Spleen (tissue), 11 donors: ENCODE data around the gene PPT2. TPM values are rescaled to one million over a fixed set of nuclear protein-coding genes. Genes with fewer than 3 reads are reported as not detected.
"Not testable (repeated sequence)": the region's sequence is repeated elsewhere in the genome, so short reads cannot be mapped to it uniquely, and the experiment has no call there.

ENCODE experiments used
- DNase-seq: peaks from one replicate; pipeline ENCODE4 v3.0.0-alpha.2; 2020
- H3K27ac ChIP-seq, 8 donors: fragments of 200-600 bp; sonication (generic) in 7 of 8; 1 replicate in 4 of 8; 2 replicates in 4 of 8; pipeline versions ENCODE4 v1.5.0 to v1.8.0; 2016 to 2021; ENCODE audit warnings: inconsistent platforms in 4 of 8, mild to moderate bottlenecking in 4 of 8, moderate library complexity in 1 of 8
- H3K27me3 ChIP-seq, 7 donors: fragments of 200-600 bp; sonication (generic) in 6 of 7; replicated peaks in 1 of 7; 1 replicate in 4 of 7; 2 replicates in 3 of 7; pipeline versions ENCODE4 v1.5.0 to v1.8.0; 2016 to 2021; ENCODE audit warnings: inconsistent platforms in 3 of 7, mild to moderate bottlenecking in 1 of 7
- H3K36me3 ChIP-seq, 6 donors: fragments of 200-600 bp; sonication (generic) in 5 of 6; 1 replicate in 4 of 6; 2 replicates in 2 of 6; pipeline versions ENCODE4 v1.5.0 to v1.8.0; 2016 to 2021; ENCODE audit warnings: inconsistent platforms in 2 of 6
- H3K4me1 ChIP-seq, 6 donors: fragments of 200-600 bp; sonication (generic) in 5 of 6; 1 replicate in 3 of 6; 2 replicates in 3 of 6; pipeline versions ENCODE4 v1.5.0 to v1.8.0; 2016 to 2021; ENCODE audit warnings: inconsistent platforms in 3 of 6
- H3K4me3 ChIP-seq, 8 donors: fragments of 200-600 bp; sonication (generic) in 7 of 8; 1 replicate in 4 of 8; 2 replicates in 4 of 8; pipeline versions ENCODE4 v1.5.0 to v1.8.0; 2016 to 2021; ENCODE audit warnings: inconsistent platforms in 4 of 8, mild to moderate bottlenecking in 4 of 8, moderate library complexity in 2 of 8
- H3K9me3 ChIP-seq, 8 donors: fragments of 200-600 bp; sonication (generic) in 7 of 8; 1 replicate in 4 of 8; 2 replicates in 4 of 8; pipeline versions ENCODE4 v1.5.0 to v1.8.0; 2016 to 2021; ENCODE audit warnings: inconsistent platforms in 4 of 8
- POLR2A ChIP-seq, 3 donors: fragments of 450-650 bp; IDR thresholded peaks; one replicate each; pipeline ENCODE4 v1.5.1; 2017; ENCODE audit warnings: antibody characterized with exemption in 3 of 3, mild to moderate bottlenecking in 1 of 3
- POLR2AphosphoS5 ChIP-seq, 3 donors: sonication (generic); formaldehyde crosslinking; IDR thresholded peaks; one replicate each; pipeline ENCODE4 v1.5.1; 2017; ENCODE audit warnings: antibody characterized with exemption in 3 of 3
- WGBS, 5 donors: extraction: QIAGEN DNeasy Blood & Tissue Kit in 3 of 5; methylation state at CpG; one replicate each; pipeline versions ENCODE4 v1.1.5 to v1.1.7; 2013 to 2018; 5-methylcytosine and 5-hydroxymethylcytosine counted together
- intact Hi-C: fragments of 100-400 bp; cut with DNase I; formaldehyde crosslinking; loops from one replicate; pipeline ENCODE4 v1.15.0; 2023; ENCODE audit warnings: low total_unique reads
- polyA plus RNA-seq, 3 donors: library from polyadenylated mRNA; stranded (reverse); fragments of 200-250 nt; gene quantifications; one replicate each; pipeline ENCODE4 v1.2.1, GENCODE V29; 2013
- total RNA-seq, 7 donors: library from RNA; depleted of rRNA in 3 of 7; stranded (reverse); fragments of >200 nt in 3 of 7; fragmentation: NEBNext Ultra II Directional in 4 of 7; extraction: Animal tissue kit (Norgen Biotek cat#: 25700) in 4 of 7; gene quantifications; one replicate each; pipeline versions ENCODE4 v1.1.0 to v1.2.1, GENCODE V29; 2016 to 2021
- TF ChIP-seq, protein P1 (sequence below), 11 experiments: fragments of 200-600 bp in 7 of 11; fragments of 450-650 bp in 4 of 11; sonication (generic) in 4 of 11; IDR thresholded peaks in 8 of 11; conservative IDR thresholded peaks in 3 of 11; 1 replicate in 7 of 11; 2 replicates in 4 of 11; pipeline versions ENCODE4 v1.4.0 to v1.8.0; 2016 to 2021; ENCODE audit warnings: antibody characterized with exemption in 11 of 11, inconsistent platforms in 4 of 11, mild to moderate bottlenecking in 1 of 11
- donor health status: healthy with polysubstance abuse.
- donor health status: DM: no; HTN: no; CAD: no; lungs with moderate emphysema.
- donor health status: DM: no; HTN: no; CAD: no.
- donor health status: Bipolar disorder and iron deficiency.
- donor health status: healthy.
- donor health status: DM: no; HTN: no; CAD: no.
- donor health status: DM: yes; HTN: yes; CAD: no.

The PPT2 gene
- total and polyA plus RNA-seq, 10 donors, result 2.3 to 26.7 (median 16.8) TPM

DNA sequence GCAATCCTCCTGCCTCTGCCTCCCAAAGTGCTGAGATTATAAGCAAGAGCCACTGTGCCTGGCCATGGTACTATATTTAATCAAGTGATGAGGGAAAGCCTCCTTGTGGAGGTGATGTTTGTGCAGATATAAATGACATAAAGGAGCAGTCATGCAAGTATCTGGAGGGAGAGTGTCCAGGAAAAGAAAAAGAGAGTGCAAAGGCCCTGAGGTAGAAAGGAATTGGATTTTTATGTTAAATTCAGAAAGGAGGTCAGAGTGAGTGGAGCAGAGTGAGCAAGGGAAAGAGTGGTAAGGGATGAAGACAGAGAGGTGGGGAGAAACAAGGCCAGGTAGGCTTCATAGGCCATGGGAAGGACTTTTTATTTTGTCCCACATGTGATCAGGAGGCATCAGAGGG, 16.5 kb upstream of the PPT2 start:
- intact Hi-C loops, result no loop called here
- no peak overlapping the region for H3K4me3 ChIP-seq
- DNase-seq, result no peak
- no peak overlapping the region for H3K27ac ChIP-seq
- TF ChIP-seq, protein P1, sequence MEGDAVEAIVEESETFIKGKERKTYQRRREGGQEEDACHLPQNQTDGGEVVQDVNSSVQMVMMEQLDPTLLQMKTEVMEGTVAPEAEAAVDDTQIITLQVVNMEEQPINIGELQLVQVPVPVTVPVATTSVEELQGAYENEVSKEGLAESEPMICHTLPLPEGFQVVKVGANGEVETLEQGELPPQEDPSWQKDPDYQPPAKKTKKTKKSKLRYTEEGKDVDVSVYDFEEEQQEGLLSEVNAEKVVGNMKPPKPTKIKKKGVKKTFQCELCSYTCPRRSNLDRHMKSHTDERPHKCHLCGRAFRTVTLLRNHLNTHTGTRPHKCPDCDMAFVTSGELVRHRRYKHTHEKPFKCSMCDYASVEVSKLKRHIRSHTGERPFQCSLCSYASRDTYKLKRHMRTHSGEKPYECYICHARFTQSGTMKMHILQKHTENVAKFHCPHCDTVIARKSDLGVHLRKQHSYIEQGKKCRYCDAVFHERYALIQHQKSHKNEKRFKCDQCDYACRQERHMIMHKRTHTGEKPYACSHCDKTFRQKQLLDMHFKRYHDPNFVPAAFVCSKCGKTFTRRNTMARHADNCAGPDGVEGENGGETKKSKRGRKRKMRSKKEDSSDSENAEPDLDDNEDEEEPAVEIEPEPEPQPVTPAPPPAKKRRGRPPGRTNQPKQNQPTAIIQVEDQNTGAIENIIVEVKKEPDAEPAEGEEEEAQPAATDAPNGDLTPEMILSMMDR (IDR thresholded peaks at IDR 0.05 in 8 of 11, conservative IDR thresholded peaks at IDR 0.05 in 3 of 11), result no peak
- TF ChIP-seq POLR2A (IDR thresholded peaks at IDR 0.05) (no peak), POLR2AphosphoS5 (IDR thresholded peaks at IDR 0.05) (no peak)
- no peaks in the 10 kb centered on the region for H3K9me3 ChIP-seq
- no peaks in the 10 kb centered on the region for H3K36me3 ChIP-seq
- no peaks in the 10 kb centered on the region for H3K4me1 ChIP-seq
- no peaks in the 10 kb centered on the region for H3K27me3 ChIP-seq

DNA sequence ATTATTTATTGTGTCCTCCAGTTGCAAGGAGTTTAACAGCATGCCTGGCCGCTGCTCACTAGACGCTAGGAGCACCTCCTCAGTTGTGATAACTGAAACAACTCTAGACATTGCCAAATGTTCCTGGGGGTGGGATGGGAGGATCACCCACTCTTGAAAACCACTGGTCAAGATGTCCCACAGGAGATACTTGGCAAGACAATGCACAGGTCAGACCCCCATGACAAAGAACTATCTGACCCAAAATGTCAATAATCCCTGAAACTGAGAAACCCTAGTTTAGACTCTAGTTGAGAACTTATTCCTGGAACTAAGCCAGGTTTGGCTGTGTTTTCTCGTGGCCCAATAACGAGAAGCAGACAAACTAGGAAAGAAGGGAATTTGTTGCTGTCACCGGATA, 14.4 kb upstream of the PPT2 start:
- Histone ChIP-seq H3K4me3 (no peak overlapping the region), H3K36me3 (no peaks in the 10 kb centered on the region), H3K27ac (no peak overlapping the region), H3K9me3 (no peaks in the 10 kb centered on the region), H3K27me3 (no peaks in the 10 kb centered on the region), H3K4me1 (no peaks in the 10 kb centered on the region)
- no peak for DNase-seq
- TF ChIP-seq, protein P1 (IDR thresholded peaks at IDR 0.05 in 8 of 11, conservative IDR thresholded peaks at IDR 0.05 in 3 of 11), result no peak
- TF ChIP-seq POLR2AphosphoS5 (IDR thresholded peaks at IDR 0.05) (no peak), POLR2A (IDR thresholded peaks at IDR 0.05) (no peak)
- WGBS, 5 donors, result 69 to 89% (median 79%) methylated on average over 5 of the region's 5 CpGs
- intact Hi-C loops, result no loop called here

DNA sequence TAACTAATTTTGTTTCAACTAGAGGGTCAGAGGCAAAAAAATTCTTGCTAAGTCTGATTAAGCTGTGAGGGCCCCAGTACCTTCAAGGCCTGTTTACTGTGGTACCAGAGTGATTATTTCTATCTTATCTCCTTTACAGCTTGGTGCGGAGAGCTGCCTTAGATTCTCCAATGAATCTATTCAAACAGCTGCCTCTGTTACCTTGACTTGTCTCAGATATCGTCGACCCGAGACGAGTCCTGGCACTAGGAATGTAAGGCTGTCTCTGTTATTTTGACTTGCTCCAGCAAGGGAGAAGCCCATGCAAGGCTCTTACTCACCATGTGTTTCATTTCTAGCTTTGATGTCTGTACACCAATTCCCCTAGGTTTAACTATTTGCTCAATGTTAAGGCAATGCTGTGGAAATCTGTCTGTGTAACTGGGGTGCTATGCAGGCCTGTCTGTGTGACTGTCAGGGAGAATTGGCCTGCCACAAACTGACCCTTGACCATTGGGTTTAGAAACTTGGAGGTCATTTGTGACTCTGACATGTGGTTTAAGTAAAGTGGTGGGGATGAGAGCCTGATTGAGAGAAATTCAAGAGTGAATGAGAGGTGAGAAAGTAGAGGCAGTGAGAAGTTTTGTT, 13.4 kb upstream of the PPT2 start:
- intact Hi-C loops, result no loop called here
- DNase-seq, result no peak

DNA sequence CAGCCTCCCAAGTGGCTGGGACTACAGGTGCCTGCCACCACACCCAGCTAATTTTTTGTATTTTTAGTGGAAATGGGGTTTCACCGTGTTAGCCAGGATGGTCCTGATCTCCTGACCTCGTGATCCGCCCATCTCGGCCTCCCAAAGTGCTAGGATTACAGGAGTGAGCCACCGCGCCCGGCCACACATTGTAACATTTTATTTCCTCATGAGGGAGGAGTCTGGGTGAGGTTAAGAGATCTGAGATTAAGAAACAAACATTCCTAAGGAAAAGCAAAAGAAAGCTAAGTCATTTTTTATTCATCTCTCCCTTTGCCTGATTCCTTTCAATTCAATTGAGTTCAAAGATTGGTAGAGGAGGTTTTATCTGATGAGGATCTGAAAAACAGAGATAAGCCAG, 9.7 kb upstream of the PPT2 start:
- H3K27me3 ChIP-seq, result peaks cover 0 to 28% (median 16%) of the 10 kb centered on the region in 7 donors
- H3K36me3 ChIP-seq, H3K4me3 ChIP-seq, H3K9me3 ChIP-seq, DNase-seq, intact Hi-C loops, H3K27ac ChIP-seq: not testable (repeated sequence)
- WGBS, 5 donors, result 79 to 92% (median 87%) methylated on average over 7 of the region's 7 CpGs
- H3K4me1 ChIP-seq, result peaks cover 0 to 14% (median 7%) of the 10 kb centered on the region in 6 donors

More for the DNA sequence above, 13.4 kb upstream of the PPT2 start:
- Histone ChIP-seq H3K36me3 (no peaks in the 10 kb centered on the region), H3K9me3 (no peaks in the 10 kb centered on the region), H3K4me3 (no peak overlapping the region), H3K27ac (no peak overlapping the region), H3K4me1 (no peaks in the 10 kb centered on the region), H3K27me3 (no peaks in the 10 kb centered on the region)
- TF ChIP-seq, protein P1 (IDR thresholded peaks at IDR 0.05 in 8 of 11, conservative IDR thresholded peaks at IDR 0.05 in 3 of 11), result no peak
- TF ChIP-seq POLR2AphosphoS5 (IDR thresholded peaks at IDR 0.05) (no peak), POLR2A (IDR thresholded peaks at IDR 0.05) (no peak)
- 55 to 88% (median 75%) methylated on average over 5 of the region's 5 CpGs for WGBS, 5 donors

DNA sequence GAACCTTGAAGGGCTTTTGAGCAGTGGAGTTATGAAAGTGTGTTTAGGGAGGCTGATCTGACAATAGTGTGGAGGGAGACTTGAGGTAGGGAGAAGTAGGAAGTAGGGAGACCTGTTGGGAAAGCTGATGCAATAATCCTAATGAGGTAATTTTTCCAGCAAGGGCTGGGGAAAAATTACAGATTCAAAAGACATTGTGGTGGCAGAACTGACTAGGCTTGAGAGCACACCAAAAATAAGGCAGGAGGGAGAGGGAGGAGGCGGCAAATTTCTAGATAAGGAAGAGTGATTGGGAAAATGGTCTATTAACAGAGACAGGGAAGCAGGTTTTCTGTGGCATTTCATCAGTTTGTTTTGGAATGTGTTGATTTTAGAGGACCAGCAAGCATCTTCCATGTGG, 7.7 kb upstream of the PPT2 start:
- Histone ChIP-seq H3K27me3 (peaks cover 0 to 49% (median 36%) of the 10 kb centered on the region in 7 donors), H3K36me3 (no peaks in the 10 kb centered on the region), H3K4me3 (no peak overlapping the region), H3K27ac (no peak overlapping the region), H3K4me1 (peaks cover 0 to 35% (median 16%) of the 10 kb centered on the region in 6 donors), H3K9me3 (no peaks in the 10 kb centered on the region)
- 81 to 92% (median 89%) methylated on average over 1 of the region's 1 CpG for WGBS, 5 donors
- DNase-seq, result no peak
- intact Hi-C loops, result no loop called here
- TF ChIP-seq POLR2AphosphoS5 (IDR thresholded peaks at IDR 0.05) (no peak), POLR2A (IDR thresholded peaks at IDR 0.05) (no peak)
- TF ChIP-seq, protein P1 (IDR thresholded peaks at IDR 0.05 in 8 of 11, conservative IDR thresholded peaks at IDR 0.05 in 3 of 11), result no peak
